HG03039 (cell line): ENCODE results near the gene PPP1R14C.
"Not testable (repeated sequence)": the region's sequence is repeated elsewhere in the genome, so short reads cannot be mapped to it uniquely, and the experiment has no call there.

ENCODE experiments used
- ATAC-seq: cut with Tn5 transposase; IDR thresholded peaks from one replicate; pipeline ENCODE4 v1.9.1; 2021; ENCODE audit warnings: mild to moderate bottlenecking, moderate library complexity; ENCODE audit not compliant: unreplicated experiment

PPP1R14C gene

GRCh38 chr6:150211700-150212511, 69.1 kb downstream of the PPP1R14C start:
- ATAC-seq = no peak

GRCh38 chr6:150212778-150213177, 69.9 kb downstream of the PPP1R14C start:
- ATAC-seq = no peak

GRCh38 chr6:150213301-150213700, 70.5 kb downstream of the PPP1R14C start:
- no peak for ATAC-seq

- no peak for ATAC-seq
These were observed 71.5 kb downstream of the PPP1R14C start for GRCh38 chr6:150214310-150214709.

GRCh38 chr6:150220634-150221551, 78.0 kb downstream of the PPP1R14C start:
- ATAC-seq = no peak

- ATAC-seq = no peak
These were observed 82.0 kb downstream of the PPP1R14C start for GRCh38 chr6:150224820-150225219.

GRCh38 chr6:150227281-150227680, 84.4 kb downstream of the PPP1R14C start:
- no peak for ATAC-seq

GRCh38 chr6:150228072-150228733, 85.4 kb downstream of the PPP1R14C start:
- ATAC-seq = no peak

- ATAC-seq = no peak
These were observed 86.8 kb downstream of the PPP1R14C start for GRCh38 chr6:150229436-150230163.

GRCh38 chr6:150230164-150230561, 87.3 kb downstream of the PPP1R14C start:
- ATAC-seq = no peak

GRCh38 chr6:150230832-150231524, 88.1 kb downstream of the PPP1R14C start:
- no peak for ATAC-seq

GRCh38 chr6:150231525-150231850, 88.6 kb downstream of the PPP1R14C start:
- ATAC-seq = no peak

- ATAC-seq = no peak
These were observed 91.0 kb downstream of the PPP1R14C start for GRCh38 chr6:150233843-150234269.

GRCh38 chr6:150235218-150235617, 92.4 kb downstream of the PPP1R14C start:
- no peak for ATAC-seq

- ATAC-seq = no peak
These were observed 93.3 kb downstream of the PPP1R14C start for GRCh38 chr6:150236114-150236513.

- ATAC-seq = no peak
These were observed 93.7 kb downstream of the PPP1R14C start for GRCh38 chr6:150236544-150236943.

- ATAC-seq = no peak
These were observed 94.8 kb downstream of the PPP1R14C start for GRCh38 chr6:150237626-150238025.

GRCh38 chr6:150238336-150238741, 95.5 kb downstream of the PPP1R14C start:
- no peak for ATAC-seq

- ATAC-seq = no peak
These were observed 96.1 kb downstream of the PPP1R14C start for GRCh38 chr6:150238846-150239407.

GRCh38 chr6:150241756-150242155, 98.9 kb downstream of the PPP1R14C start:
- not testable (repeated sequence) for ATAC-seq
